Muscle layer of duodenum (tissue), 2 donors: ENCODE data around the gene TMEM53.

Experiments
- H3K27ac ChIP-seq: one replicate; pipeline ENCODE4 v1.7.0; 2013; ENCODE audit warnings: mild to moderate bottlenecking, low read length
- H3K27me3 ChIP-seq: one replicate; pipeline ENCODE4 v1.7.0; 2013; ENCODE audit warnings: low read depth, mild to moderate bottlenecking, control low read depth, low read length
- H3K36me3 ChIP-seq, 2 donors: one replicate each; pipeline ENCODE4 v1.7.0; 2013; ENCODE audit warnings: low read length in 2 of 2, control low read depth in 1 of 2, mild to moderate bottlenecking in 1 of 2; ENCODE audit not compliant: insufficient read depth in 2 of 2, control insufficient read depth in 1 of 2
- H3K4me1 ChIP-seq, 2 donors: one replicate each; pipeline ENCODE4 v1.7.0; 2013; ENCODE audit warnings: low read length in 2 of 2, mild to moderate bottlenecking in 2 of 2, control low read depth in 1 of 2, moderate library complexity in 1 of 2; ENCODE audit not compliant: insufficient read depth in 2 of 2, control insufficient read depth in 1 of 2
- H3K4me3 ChIP-seq, 2 donors: one replicate each; pipeline ENCODE4 v1.7.0; 2013; ENCODE audit warnings: low read length in 2 of 2, low read depth in 1 of 2, mild to moderate bottlenecking in 1 of 2
- H3K9me3 ChIP-seq, 2 donors: one replicate each; pipeline ENCODE4 v1.7.0; 2013; ENCODE audit warnings: low read length in 2 of 2, control low read depth in 1 of 2, mild to moderate bottlenecking in 1 of 2; ENCODE audit not compliant: control insufficient read depth in 1 of 2
- donor health status: healthy.

The TMEM53 gene

GRCh38 chr1:44674113-44675000, at the start of gene TMEM53, which contains the start of gene ARMH1:
Gene TMEM53, minus strand, starts transcription at chr1:44674481. Its CDS starts 90 bp downstream, at chr1:44674391.
Gene ARMH1, plus strand, starts transcription at chr1:44674714. Its CDS starts 14,984 bp downstream, at chr1:44689698.
- H3K27me3 ChIP-seq = no peaks in the 10 kb centered on the region
- H3K4me1 ChIP-seq = peaks cover 16 to 30% of the 10 kb centered on the region in 2 donors
- H3K36me3 ChIP-seq = no peaks in the 10 kb centered on the region
- H3K4me3 ChIP-seq = peak within 1 kb of the TSS; percentile 72 to 90
- H3K9me3 ChIP-seq = no peaks in the 10 kb centered on the region
- H3K27ac ChIP-seq = peak within 1 kb of the TSS; percentile 93

DNA sequence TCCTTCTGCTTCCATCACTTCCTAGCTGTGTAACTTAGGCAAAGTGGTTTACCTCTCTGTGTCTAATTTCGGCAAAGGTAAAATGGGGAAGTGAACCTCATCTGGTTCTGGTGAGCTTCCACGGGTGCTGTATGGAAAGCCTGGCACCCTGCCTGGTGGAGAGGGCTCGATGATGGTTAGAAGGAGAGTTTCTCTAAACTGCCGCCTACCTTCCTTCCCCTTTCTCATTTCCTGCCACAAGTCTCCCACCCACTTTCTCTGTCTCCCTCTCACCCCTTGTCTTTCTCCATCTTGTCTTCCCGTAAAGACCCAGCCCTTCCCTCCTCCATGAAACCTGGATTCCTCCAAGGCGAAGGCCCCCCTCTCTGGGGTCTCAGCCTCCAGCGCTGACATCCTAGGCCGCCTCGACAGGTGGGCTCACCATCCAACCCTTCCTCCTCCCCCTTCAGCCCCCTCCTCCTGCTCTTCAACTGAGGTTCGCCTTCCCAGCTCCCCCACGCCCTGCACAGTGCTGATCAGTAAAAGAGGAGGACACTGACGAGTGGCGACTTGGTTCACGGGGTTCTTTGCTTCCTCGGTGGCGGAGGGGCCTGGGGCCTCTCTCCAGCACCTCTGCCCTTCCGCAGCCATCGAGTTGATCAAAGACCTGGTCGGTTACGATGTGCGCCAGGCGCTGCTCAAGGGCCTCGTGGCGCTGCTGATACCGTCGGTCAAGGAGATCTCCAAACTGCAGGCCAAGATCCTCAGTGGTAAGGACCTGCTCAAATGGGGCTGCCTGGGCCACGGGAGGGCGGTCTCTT, 49.4 kb upstream of the TMEM53 start:
- Histone ChIP-seq H3K27me3 (no peaks in the 10 kb centered on the region), H3K27ac (no peak overlapping the region), H3K9me3 (no peaks in the 10 kb centered on the region), H3K36me3 (no peaks in the 10 kb centered on the region), H3K4me1 (no peaks in the 10 kb centered on the region), H3K4me3 (no peak overlapping the region)

GRCh38 chr1:44723064-44723463, 48.8 kb upstream of the TMEM53 start:
- Histone ChIP-seq H3K27ac (no peak overlapping the region), H3K4me1 (no peaks in the 10 kb centered on the region), H3K4me3 (no peak overlapping the region), H3K27me3 (no peaks in the 10 kb centered on the region), H3K36me3 (no peaks in the 10 kb centered on the region), H3K9me3 (no peaks in the 10 kb centered on the region)

- H3K4me1 ChIP-seq = no peaks in the 10 kb centered on the region
- H3K9me3 ChIP-seq = no peaks in the 10 kb centered on the region
- H3K4me3 ChIP-seq = no peak overlapping the region
- no peaks in the 10 kb centered on the region for H3K36me3 ChIP-seq
- H3K27ac ChIP-seq = peak overlapping the region; percentile 67
- no peaks in the 10 kb centered on the region for H3K27me3 ChIP-seq
These were observed 47.4 kb upstream of the TMEM53 start for GRCh38 chr1:44721485-44722361.

- Histone ChIP-seq H3K27me3 (no peaks in the 10 kb centered on the region), H3K27ac (no peak overlapping the region)
These were observed 46.0 kb upstream of the TMEM53 start for GRCh38 chr1:44720281-44720680.

DNA sequence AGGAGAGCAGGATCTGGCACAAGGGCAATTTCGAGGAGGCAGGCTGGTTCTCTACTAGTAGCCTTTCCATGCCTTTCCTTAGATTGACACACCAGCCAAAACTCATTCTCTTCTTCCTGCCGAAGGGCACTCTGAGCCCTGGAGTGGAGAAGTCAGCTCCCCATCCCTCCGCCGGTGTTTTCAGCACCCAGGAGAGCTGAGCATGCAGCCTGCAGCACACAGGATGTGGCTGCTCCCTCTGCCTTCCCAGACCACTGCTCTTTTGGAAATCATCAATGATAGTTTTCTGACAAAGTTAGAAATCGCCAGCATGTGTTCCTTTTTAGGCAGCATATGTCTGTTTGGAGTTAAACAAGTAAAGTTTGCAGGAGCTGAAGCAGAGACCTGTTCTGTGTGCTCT, 45.0 kb upstream of the TMEM53 start:
- H3K36me3 ChIP-seq = no peaks in the 10 kb centered on the region
- peaks cover 0 to 5% of the 10 kb centered on the region in 2 donors for H3K4me1 ChIP-seq
- no peak overlapping the region for H3K27ac ChIP-seq
- no peaks in the 10 kb centered on the region for H3K27me3 ChIP-seq
- no peaks in the 10 kb centered on the region for H3K9me3 ChIP-seq
- no peak overlapping the region for H3K4me3 ChIP-seq

More at GRCh38 chr1:44720281-44720680, 46.0 kb upstream of the TMEM53 start:
- H3K36me3 ChIP-seq = no peaks in the 10 kb centered on the region
- H3K4me1 ChIP-seq = peaks cover 0 to under 1% of the 10 kb centered on the region in 2 donors
- H3K4me3 ChIP-seq = no peak overlapping the region
- H3K9me3 ChIP-seq = no peaks in the 10 kb centered on the region

DNA sequence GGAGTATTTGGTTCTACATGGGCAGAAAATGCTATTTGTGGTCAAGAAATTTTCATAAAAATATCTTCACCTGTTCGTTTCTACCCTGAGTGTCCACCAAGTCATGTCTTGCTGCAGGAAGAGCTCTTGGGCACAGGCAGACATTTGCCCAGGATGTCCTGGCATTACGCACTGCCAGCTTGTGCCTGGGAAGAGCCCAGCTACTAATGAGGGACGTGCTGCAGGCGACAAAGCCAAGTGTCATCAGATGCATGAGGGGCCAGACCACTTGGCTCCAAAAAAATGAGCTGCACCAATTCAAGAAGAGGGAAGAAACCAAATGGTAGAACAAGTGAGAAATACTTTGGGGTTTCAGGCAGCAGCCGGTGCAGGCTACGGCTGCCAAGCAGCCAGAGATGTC, 43.8 kb upstream of the TMEM53 start:
- H3K27me3 ChIP-seq = no peaks in the 10 kb centered on the region
- peaks cover 0 to 5% of the 10 kb centered on the region in 2 donors for H3K4me1 ChIP-seq
- no peaks in the 10 kb centered on the region for H3K36me3 ChIP-seq
- H3K4me3 ChIP-seq = no peak overlapping the region
- no peak overlapping the region for H3K27ac ChIP-seq
- no peaks in the 10 kb centered on the region for H3K9me3 ChIP-seq

GRCh38 chr1:44717653-44718052, 43.4 kb upstream of the TMEM53 start:
- Histone ChIP-seq H3K4me3 (no peak overlapping the region), H3K36me3 (no peaks in the 10 kb centered on the region), H3K27me3 (no peaks in the 10 kb centered on the region), H3K4me1 (peaks cover 0 to 5% of the 10 kb centered on the region in 2 donors), H3K27ac (no peak overlapping the region), H3K9me3 (no peaks in the 10 kb centered on the region)

DNA sequence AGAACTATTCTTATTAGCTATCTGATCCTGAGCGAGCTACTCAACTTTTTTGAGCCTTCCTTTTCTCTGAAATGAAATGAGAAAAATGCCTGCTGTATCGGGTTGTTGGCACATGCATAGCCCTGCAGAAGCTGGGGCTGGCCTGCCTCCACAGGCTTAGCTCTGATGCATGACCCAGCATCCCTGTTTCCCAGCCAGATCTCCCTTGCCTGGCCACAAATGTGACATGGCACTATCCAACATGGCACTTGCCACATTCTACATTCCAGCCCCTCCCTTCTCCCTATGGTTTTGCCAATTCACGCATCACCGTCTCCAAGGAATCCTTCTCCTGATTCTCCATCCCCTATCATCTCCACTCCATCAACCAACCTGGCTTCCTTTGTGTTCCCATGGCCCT, 42.9 kb upstream of the TMEM53 start:
- H3K36me3 ChIP-seq = no peaks in the 10 kb centered on the region
- H3K9me3 ChIP-seq = no peaks in the 10 kb centered on the region
- H3K4me3 ChIP-seq = no peak overlapping the region
- H3K27me3 ChIP-seq = no peaks in the 10 kb centered on the region
- H3K4me1 ChIP-seq = peaks cover 0 to 5% of the 10 kb centered on the region in 2 donors
- no peak overlapping the region for H3K27ac ChIP-seq

DNA sequence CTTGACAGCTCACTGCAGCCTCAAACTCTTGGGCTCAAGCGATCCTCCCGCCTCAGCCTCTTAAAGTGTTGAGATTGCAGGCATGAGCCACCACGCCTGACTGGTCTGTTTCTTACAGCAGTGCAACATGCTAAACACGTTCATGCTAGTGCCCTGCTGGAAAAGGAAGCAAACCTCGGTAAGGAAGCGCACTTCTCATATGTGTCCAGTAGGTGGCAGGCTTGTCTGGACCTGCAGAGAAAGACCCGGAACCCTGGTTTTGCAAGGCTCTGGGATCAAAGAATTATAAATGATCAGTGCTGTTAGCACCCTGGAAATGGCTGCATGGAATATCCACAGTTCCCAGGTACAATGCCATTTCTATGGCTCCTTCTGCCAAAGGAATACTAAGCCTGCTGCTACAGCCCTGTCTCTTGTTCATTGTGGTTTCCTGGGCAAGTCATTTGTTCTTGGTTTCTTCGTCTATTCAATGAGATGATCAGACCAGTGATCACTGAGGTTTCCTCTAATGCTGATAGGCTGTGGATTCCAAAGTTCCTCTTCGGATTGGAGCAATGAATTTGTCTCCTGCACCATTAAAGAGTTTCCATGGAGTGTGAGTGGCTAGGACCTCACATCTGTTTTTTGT, 40.8 kb upstream of the TMEM53 start:
- Histone ChIP-seq H3K4me3 (no peak overlapping the region), H3K36me3 (no peaks in the 10 kb centered on the region), H3K27ac (no peak overlapping the region), H3K4me1 (peaks cover 0 to 5% of the 10 kb centered on the region in 2 donors), H3K9me3 (no peaks in the 10 kb centered on the region), H3K27me3 (no peaks in the 10 kb centered on the region)
